Mucosa of stomach (tissue), 1 donor: ENCODE measurements around the gene SYVN1.

Experiments used
- H3K27me3 ChIP-seq: one replicate; pipeline ENCODE4 v1.7.0; 2013; ENCODE audit warnings: mild to moderate bottlenecking, low read length; ENCODE audit not compliant: control insufficient read depth, insufficient read depth
- H3K36me3 ChIP-seq: one replicate; pipeline ENCODE4 v1.7.0; 2013; ENCODE audit warnings: low read length; ENCODE audit not compliant: control insufficient read depth, insufficient read depth
- H3K4me1 ChIP-seq: one replicate; pipeline ENCODE4 v1.7.0; 2013; ENCODE audit warnings: mild to moderate bottlenecking, low read length; ENCODE audit not compliant: control insufficient read depth, insufficient read depth
- H3K4me3 ChIP-seq: one replicate; pipeline ENCODE4 v1.7.0; 2013; ENCODE audit warnings: low read length
- H3K9ac ChIP-seq: one replicate; pipeline ENCODE4 v1.7.0; 2013; ENCODE audit warnings: mild to moderate bottlenecking, low read length, moderate library complexity
- H3K9me3 ChIP-seq: one replicate; pipeline ENCODE4 v1.7.0; 2013; ENCODE audit warnings: mild to moderate bottlenecking, low read length, moderate library complexity; ENCODE audit not compliant: control insufficient read depth
- donor health status: Pancreatic carcinoma.

SYVN1 gene

DNA sequence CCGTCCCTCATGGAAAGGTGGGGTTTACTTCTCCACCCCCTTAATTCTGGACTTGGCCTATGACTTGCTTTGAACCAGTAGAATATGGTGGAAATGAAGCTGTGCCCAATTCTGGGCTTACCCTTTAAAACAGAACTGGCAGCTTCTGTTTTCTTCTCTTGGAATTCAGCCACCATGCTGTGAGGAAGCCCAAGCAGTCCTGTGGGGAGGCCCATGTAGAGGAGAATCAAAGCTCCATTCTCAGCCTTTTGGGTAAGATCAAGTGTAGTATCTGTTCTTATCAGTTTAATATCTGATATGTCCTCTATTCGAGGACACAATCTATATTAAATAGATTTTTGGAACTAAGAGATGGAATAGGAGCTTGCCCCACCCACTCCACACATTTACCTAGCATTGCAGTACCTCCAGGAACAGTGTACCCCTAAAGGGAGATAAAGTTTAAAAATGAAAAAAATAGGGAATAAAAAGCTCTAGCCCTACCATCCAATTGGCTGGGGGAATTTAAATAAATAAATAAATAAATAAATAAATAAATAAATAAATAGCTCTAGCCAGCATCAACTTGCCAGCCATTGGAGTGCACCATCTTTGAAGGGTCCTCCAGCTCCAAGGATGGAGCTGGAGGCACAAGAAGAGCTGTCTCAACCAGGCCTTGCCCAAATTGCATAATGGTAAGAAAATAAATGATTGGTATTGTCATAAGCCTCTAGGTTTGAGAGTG lies 13.2 kb upstream of the SYVN1 start:
- Histone ChIP-seq H3K4me3 (no peak overlapping the region), H3K9ac (no peak overlapping the region), H3K4me1 (no peaks in the 10 kb centered on the region), H3K36me3 (no peaks in the 10 kb centered on the region), H3K27me3 (no peaks in the 10 kb centered on the region), H3K9me3 (no peaks in the 10 kb centered on the region)

DNA sequence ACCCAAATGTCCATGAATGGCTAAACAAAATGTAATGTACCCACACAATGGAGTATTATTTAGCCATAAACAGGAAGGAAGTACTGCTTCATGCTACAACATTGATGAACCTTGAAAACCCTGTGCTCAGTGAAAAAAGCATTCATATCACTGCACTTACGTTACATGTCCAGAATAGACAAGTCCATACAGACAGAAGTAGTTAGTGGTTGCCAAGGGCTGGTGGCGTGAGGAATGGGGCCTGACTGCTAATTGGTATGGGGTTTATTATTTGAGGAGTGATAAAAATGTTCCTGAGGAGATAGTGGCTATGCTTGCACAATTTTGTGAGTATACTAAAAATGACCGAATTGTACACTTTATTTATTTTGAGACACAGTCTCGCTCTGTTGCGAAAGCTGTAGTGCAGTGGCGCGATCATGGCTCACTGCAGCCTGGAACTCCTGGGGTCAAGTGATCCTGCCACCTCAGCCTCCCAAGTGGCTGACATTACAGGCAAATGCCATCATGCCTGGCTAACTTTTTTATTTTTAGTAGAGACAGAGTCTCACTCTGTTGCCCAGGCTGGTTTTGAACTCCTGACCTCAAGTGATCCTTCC lies 7.7 kb upstream of the SYVN1 start:
- Histone ChIP-seq H3K4me1 (no peaks in the 10 kb centered on the region), H3K36me3 (no peaks in the 10 kb centered on the region), H3K9me3 (no peaks in the 10 kb centered on the region), H3K4me3 (no peak overlapping the region), H3K9ac (no peak overlapping the region), H3K27me3 (no peaks in the 10 kb centered on the region)

DNA sequence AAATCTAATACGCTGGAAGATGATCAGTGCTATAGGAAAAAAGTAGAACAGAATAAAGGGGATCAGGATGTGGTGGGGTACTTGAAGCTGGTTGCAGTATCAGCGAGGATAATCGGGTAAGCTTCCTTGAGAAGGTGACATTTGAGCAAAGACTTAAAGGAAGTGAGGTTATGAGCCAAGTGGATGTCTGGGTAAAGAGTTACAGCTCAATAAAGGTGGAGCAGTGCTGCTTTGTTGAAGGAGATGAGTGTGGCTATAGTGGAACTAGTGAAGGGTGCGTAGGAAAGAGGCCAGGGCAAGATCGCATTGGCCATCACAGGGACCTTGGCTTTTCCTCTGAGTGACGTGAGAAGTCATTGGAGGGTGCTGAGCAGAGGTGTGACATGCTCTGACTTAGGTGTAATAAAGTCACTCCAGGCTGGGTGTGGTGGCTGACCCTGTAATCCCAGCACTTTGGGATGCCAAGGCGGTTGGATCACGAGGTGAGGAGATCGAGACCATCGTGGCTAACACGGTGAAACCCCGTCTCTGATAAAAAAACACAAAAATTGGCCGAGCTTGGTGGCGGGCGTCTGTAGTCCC lies 2.3 kb upstream of the SYVN1 start:
- H3K27me3 ChIP-seq = no peaks in the 10 kb centered on the region
- H3K4me3 ChIP-seq = no peak overlapping the region
- H3K9me3 ChIP-seq = no peaks in the 10 kb centered on the region
- no peak overlapping the region for H3K9ac ChIP-seq
- H3K4me1 ChIP-seq = peaks cover 31% of the 10 kb centered on the region
- H3K36me3 ChIP-seq = peaks cover 12% of the 10 kb centered on the region

DNA sequence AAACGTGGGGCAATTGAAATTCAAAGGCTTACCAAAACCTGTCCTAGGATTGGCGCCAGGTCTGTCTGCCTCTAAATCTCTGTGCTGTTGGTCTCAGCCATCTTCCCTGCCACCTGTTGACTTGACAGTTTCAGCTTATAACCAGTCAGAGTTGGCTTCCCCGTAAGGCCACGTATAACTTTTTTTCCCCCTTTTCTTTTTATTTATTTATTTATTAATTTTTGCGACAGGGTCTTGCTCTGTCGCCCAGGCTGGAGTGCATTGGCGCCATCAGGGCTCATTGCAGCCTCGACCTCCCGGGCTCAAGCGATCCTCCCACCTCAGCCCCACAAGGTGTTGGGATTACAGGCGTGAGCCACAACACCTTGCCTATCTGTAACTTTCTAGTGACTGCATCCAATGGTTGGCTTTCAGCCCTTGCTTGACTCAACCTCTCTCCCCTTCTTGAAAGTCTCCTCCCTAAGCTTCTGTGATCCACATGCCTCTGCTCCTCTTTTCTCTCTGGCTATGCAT lies 1.4 kb upstream of the SYVN1 start:
- Histone ChIP-seq H3K36me3 (peaks cover 21% of the 10 kb centered on the region), H3K9ac (peak overlapping the region; percentile 99), H3K27me3 (no peaks in the 10 kb centered on the region), H3K9me3 (no peaks in the 10 kb centered on the region), H3K4me1 (peaks cover 31% of the 10 kb centered on the region), H3K4me3 (peak overlapping the region; percentile 93)

DNA sequence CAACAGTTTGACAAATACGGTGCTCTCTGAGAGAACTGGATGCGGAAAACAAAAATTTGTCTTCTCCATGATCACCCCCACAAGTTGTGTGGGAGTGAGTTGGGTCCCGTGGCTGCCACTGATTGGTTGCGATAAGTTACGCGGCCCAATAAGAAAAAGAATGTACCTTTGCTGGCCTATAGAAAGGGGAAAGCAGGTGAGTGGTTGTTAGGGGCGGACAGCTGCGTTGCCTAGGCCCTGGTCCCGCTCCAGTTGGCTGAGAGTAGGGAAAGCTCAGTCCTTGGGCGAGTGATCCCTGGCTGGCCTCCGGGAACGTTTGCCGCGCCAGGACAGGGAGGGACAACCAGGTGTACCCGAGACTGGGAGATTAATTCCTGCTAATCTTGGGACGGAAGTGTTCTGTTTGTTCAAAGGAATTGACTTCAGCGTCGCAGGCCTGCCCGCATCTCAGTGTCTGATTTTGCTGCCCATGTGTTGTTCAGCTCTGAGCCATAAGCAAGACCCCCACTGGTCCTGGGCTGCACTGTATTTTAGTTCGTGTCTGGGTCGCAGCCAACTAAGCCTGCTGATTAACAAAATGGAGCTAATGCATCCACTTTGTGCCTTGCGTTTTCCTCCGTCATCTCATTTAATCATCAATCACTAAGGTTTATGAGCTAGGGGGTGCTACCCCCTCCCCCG lies 773 bp upstream of the SYVN1 start:
- Histone ChIP-seq H3K9ac (peak overlapping the region; percentile 99), H3K9me3 (no peaks in the 10 kb centered on the region), H3K4me1 (peaks cover 31% of the 10 kb centered on the region), H3K4me3 (peak overlapping the region; percentile 93), H3K36me3 (peaks cover 24% of the 10 kb centered on the region), H3K27me3 (no peaks in the 10 kb centered on the region)

DNA sequence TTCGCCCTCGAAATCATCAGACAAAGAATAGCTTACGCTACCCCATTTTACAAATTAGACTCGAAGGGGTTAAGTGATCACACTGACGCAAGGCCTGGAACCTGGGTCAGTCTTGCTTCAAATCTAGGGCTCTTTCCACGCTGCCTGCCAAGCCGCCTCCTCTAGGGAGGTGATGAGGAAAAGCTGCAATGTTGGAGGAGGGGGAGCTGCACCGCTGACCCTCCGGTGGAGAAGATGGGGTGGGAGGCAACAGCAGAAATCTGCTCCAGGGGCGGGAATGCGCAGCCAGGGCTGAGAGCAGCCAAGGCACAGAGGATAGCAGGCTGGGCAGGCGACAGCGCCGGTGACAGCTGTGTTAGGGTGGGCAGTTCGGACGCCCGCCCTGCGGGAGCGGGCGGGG lies 595 bp downstream of the SYVN1 start:
- Histone ChIP-seq H3K4me3 (peak overlapping the region; percentile 93), H3K27me3 (no peaks in the 10 kb centered on the region), H3K9ac (peak overlapping the region; percentile 99), H3K9me3 (no peaks in the 10 kb centered on the region), H3K36me3 (peaks cover 38% of the 10 kb centered on the region), H3K4me1 (peaks cover 31% of the 10 kb centered on the region)

DNA sequence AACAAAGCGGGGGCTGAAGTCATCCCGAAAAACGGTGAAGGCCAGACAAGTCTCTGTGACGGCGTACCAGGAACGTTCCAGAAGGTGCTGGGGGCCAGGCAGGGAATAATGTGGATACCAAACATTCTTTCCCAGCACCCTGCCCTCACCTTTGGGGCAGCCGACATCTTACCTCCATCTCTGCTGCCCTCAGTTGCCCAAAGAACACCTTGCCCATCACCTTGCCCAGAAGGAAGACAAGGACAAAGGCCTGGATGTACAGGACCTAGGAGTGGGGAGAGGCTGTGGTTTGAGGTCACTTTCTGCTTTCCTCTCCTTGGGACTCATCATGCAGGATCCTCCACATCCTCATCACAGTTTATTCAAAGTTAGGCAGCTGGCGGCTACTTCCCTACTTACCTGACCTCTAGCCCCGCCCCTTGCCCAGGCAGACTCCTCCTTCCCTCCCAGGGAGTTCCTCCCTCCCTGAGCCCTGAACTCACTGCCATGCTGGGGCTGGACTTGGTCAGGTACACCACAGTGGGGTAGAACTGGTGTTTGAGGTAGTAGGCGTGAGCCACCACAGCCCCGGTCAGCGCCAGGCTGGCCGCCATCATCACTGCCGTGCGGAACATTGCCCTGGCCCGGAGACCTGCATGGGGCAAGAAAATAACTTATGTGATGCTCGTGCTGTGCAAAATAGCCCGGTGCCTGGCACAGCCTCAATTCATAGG lies 1.2 kb downstream of the SYVN1 start:
- H3K9me3 ChIP-seq = no peaks in the 10 kb centered on the region
- peaks cover 31% of the 10 kb centered on the region for H3K4me1 ChIP-seq
- H3K27me3 ChIP-seq = no peaks in the 10 kb centered on the region
- H3K36me3 ChIP-seq = peaks cover 39% of the 10 kb centered on the region
- H3K9ac ChIP-seq = peak overlapping the region; percentile 99
- peak overlapping the region; percentile 93 for H3K4me3 ChIP-seq

DNA sequence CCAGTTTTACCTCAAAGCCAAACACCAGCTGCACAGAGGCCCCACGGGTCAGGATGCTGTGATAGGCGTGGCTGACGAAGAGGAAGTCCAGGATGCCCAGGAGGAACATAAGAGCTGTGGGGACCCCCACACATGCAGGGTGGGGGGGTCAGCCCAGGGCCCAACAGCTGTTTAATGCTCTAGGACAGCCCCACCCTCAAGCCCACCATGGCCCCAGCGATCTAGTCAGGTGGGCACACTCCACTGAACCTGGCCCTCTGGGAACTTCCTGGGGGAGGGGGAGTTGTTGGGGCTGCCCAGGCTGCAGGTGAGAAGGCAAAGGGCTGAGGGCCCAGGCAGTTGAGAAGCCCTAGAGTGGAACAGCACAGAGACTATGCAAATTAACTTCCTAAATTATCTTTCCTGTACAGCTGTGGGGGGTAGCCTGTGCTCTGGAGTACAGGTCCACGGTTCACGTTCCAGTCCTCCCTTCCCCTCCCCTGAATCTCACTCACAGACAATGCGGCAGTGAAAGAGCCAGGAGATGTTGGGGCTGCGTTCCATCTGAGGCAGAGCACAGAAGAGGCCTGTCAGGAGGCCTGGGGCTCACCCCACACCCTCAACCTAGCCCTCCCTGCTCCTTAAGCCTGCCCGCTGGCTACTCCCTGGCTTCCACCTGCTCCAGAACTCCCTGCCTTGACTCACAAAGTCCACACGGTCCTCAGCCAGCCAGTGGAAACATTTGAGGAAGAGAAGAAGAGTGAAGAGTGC lies 1.9 kb downstream of the SYVN1 start:
- H3K9me3 ChIP-seq = no peaks in the 10 kb centered on the region
- H3K9ac ChIP-seq = peak overlapping the region; percentile 99
- H3K4me3 ChIP-seq = peak overlapping the region; percentile 93
- H3K4me1 ChIP-seq = peaks cover 31% of the 10 kb centered on the region
- H3K27me3 ChIP-seq = no peaks in the 10 kb centered on the region
- H3K36me3 ChIP-seq = peaks cover 39% of the 10 kb centered on the region

DNA sequence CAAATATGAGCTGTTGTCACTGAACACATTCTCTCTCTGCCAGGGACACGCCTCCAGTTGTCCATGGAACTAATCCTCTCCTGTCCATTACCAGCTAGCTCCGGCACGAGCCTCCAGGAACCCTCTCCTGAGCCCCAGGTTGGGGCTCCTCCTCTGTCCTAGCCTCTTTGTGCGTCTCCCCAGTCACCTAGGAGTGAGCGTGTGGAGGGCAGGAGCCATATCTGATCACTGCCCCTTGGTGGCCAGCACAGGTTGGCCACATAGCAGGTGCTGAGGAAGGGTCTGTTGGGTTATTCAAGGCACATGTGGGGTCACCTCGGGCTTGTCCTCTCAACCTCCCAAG lies 2.5 kb downstream of the SYVN1 start:
- Histone ChIP-seq H3K4me1 (peaks cover 31% of the 10 kb centered on the region), H3K4me3 (no peak overlapping the region)

DNA sequence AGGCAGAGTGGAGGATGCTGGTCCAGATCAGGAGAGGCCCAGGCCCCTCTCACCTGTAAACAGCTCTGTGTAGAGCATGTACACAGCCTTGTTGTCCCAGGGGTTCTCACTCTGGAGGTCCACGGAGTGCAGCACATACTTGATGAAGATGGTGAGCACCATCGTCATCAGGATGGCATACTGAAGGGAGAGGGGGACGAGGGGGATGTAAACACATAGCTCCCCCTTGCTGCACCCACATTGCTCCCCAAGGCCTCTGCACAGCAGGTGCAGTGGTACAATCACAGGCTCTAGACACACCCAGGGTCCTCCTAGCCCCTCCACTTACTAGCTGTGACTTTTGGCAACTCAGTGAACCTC lies 2.9 kb downstream of the SYVN1 start:
- Histone ChIP-seq H3K9me3 (no peaks in the 10 kb centered on the region), H3K9ac (no peak overlapping the region), H3K27me3 (no peaks in the 10 kb centered on the region), H3K36me3 (peaks cover 43% of the 10 kb centered on the region), H3K4me1 (peaks cover 31% of the 10 kb centered on the region), H3K4me3 (no peak overlapping the region)

More for the DNA sequence above, 2.5 kb downstream of the SYVN1 start:
- H3K9ac ChIP-seq = no peak overlapping the region
- H3K27me3 ChIP-seq = no peaks in the 10 kb centered on the region
- peaks cover 39% of the 10 kb centered on the region for H3K36me3 ChIP-seq
- no peaks in the 10 kb centered on the region for H3K9me3 ChIP-seq

DNA sequence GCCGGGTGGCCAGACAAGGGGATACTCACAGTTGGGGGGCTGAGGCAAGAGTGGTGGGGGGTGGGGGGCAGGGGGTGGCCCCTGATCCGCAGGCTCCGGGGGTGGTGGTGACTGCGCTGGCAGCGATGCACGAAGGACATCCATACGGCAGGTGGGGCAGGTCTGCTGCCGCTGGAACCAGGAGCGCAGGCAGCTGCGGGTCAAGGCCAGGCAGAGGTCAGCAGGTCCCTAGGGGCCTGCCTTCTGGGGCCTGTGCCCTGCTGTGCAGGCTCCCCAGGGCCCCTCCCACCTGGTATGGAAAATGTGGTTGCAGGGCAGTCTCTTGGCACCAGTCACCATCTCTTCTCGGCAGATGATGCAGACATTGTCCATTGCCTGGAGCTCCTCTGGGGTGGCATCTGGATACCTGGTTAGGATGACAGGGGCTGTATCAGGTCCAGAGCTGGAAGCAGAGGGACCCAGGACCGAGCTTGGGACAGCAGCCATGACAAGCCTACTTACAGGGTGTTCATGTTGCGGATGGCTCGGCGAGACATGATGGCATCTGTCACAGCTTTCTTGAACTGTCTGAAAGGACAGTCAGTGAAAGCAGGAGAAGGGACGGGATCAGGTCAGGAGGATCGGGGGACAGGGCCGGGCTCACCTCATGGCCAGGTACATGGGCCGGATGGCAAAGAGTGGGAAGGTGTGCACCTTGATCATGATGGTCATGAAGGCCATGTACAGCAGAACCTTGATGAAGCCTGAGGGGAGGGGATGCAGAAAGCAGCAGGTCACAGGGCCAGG lies 3.5 kb downstream of the SYVN1 start:
- Histone ChIP-seq H3K36me3 (peaks cover 43% of the 10 kb centered on the region), H3K9ac (no peak overlapping the region), H3K4me3 (no peak overlapping the region), H3K4me1 (peaks cover 26% of the 10 kb centered on the region), H3K9me3 (no peaks in the 10 kb centered on the region), H3K27me3 (no peaks in the 10 kb centered on the region)
